Liver (tissue), 9 donors: ENCODE measurements around the gene PPM1E. TPM values are rescaled to one million over a fixed set of nuclear protein-coding genes. Genes with fewer than 3 reads are reported as not detected.

Source experiments
- DNase-seq: peaks from one replicate; pipeline ENCODE4 v3.0.0-alpha.2; 2017; ENCODE audit warnings: low spot score
- H3K27ac ChIP-seq, 2 donors: one replicate each; pipeline ENCODE4 v1.7.0; 2013; ENCODE audit warnings: inconsistent platforms in 2 of 2, low read length in 2 of 2, control low read depth in 1 of 2, low read depth in 1 of 2, mild to moderate bottlenecking in 1 of 2
- H3K27me3 ChIP-seq, 4 donors: one replicate each; pipeline versions ENCODE4 v1.6.1 to v1.7.0; 2013; ENCODE audit warnings: low read length in 3 of 4, inconsistent platforms in 1 of 4, mild to moderate bottlenecking in 1 of 4, moderate library complexity in 1 of 4; ENCODE audit not compliant: control insufficient read depth in 4 of 4, insufficient read depth in 4 of 4
- H3K36me3 ChIP-seq, 4 donors: one replicate each; pipeline versions ENCODE4 v1.6.1 to v1.7.0; 2013; ENCODE audit warnings: low read length in 3 of 4, mild to moderate bottlenecking in 3 of 4, low read depth in 1 of 4, moderate library complexity in 1 of 4; ENCODE audit not compliant: control insufficient read depth in 4 of 4, insufficient read depth in 3 of 4
- H3K4me1 ChIP-seq, 4 donors: one replicate each; pipeline versions ENCODE4 v1.6.1 to v1.7.0; 2013; ENCODE audit warnings: low read length in 3 of 4, mild to moderate bottlenecking in 3 of 4, moderate library complexity in 1 of 4; ENCODE audit not compliant: control insufficient read depth in 4 of 4, insufficient read depth in 4 of 4
- H3K4me3 ChIP-seq, 3 donors: one replicate each; pipeline versions ENCODE4 v1.6.1 to v1.7.0; 2013; ENCODE audit warnings: low read length in 3 of 3, control low read depth in 1 of 3, low read depth in 1 of 3, mild to moderate bottlenecking in 1 of 3
- H3K9ac ChIP-seq, 2 donors: one replicate each; pipeline ENCODE4 v1.7.0; 2013; ENCODE audit warnings: low read length in 2 of 2, mild to moderate bottlenecking in 2 of 2, moderate library complexity in 2 of 2, control low read depth in 1 of 2, low read depth in 1 of 2
- H3K9me3 ChIP-seq, 4 donors: one replicate each; pipeline versions ENCODE4 v1.6.1 to v1.7.0; 2013; ENCODE audit warnings: low read length in 3 of 4; ENCODE audit not compliant: control insufficient read depth in 4 of 4
- EGR1 ChIP-seq, 2 donors: IDR thresholded peaks; 2 replicates each; pipeline ENCODE4 v1.6.1; 2016 to 2018; ENCODE audit warnings: antibody characterized with exemption in 2 of 2, low read depth in 2 of 2
- FOXA1 ChIP-seq: IDR thresholded peaks from 2 replicates; pipeline ENCODE4 v1.6.1; 2016; ENCODE audit warnings: antibody characterized with exemption
- FOXA2 ChIP-seq: IDR thresholded peaks from 2 replicates; pipeline ENCODE4 v1.6.1; 2016; ENCODE audit warnings: antibody characterized with exemption
- GABPA ChIP-seq, 2 donors: IDR thresholded peaks in 1 of 2; conservative IDR thresholded peaks in 1 of 2; 2 replicates each; pipeline ENCODE4 v1.6.1; 2016; ENCODE audit warnings: antibody characterized with exemption in 2 of 2, mild to moderate bottlenecking in 1 of 2, moderate library complexity in 1 of 2
- HNF4A ChIP-seq, 2 donors: conservative IDR thresholded peaks; 2 replicates each; pipeline ENCODE4 v1.6.1; 2016; ENCODE audit warnings: antibody characterized with exemption in 2 of 2, mild to moderate bottlenecking in 2 of 2
- HNF4G ChIP-seq: IDR thresholded peaks from 2 replicates; pipeline ENCODE4 v1.6.1; 2016; ENCODE audit warnings: antibody characterized with exemption
- JUND ChIP-seq, 2 donors: IDR thresholded peaks; 2 replicates each; pipeline ENCODE4 v1.6.1; 2016; ENCODE audit warnings: antibody characterized with exemption in 2 of 2
- NR2F2 ChIP-seq: IDR thresholded peaks from 2 replicates; pipeline ENCODE4 v1.6.1; 2016; ENCODE audit warnings: antibody characterized with exemption
- RAD21 ChIP-seq, 2 donors: IDR thresholded peaks; 2 replicates each; pipeline ENCODE4 v1.6.1; 2016; ENCODE audit warnings: antibody characterized with exemption in 2 of 2, mild to moderate bottlenecking in 2 of 2
- RXRA ChIP-seq, 2 donors: IDR thresholded peaks; 2 replicates each; pipeline ENCODE4 v1.6.1; 2017 to 2018; ENCODE audit warnings: antibody characterized with exemption in 2 of 2, mild to moderate bottlenecking in 1 of 2
- SP1 ChIP-seq: IDR thresholded peaks from 2 replicates; pipeline ENCODE4 v1.6.1; 2018; ENCODE audit warnings: antibody characterized with exemption, mild to moderate bottlenecking
- YY1 ChIP-seq: IDR thresholded peaks from 2 replicates; pipeline ENCODE4 v1.6.1; 2016; ENCODE audit warnings: antibody characterized with exemption, mild to moderate bottlenecking
- WGBS: extraction: QIAGEN DNeasy Blood & Tissue Kit; methylation state at CpG from one replicate; pipeline ENCODE4 v1.1.7; 2013; 5-methylcytosine and 5-hydroxymethylcytosine counted together
- polyA plus RNA-seq, 2 donors: library from polyadenylated mRNA; stranded (reverse) in 1 of 2; unstranded in 1 of 2; fragments of 200-250 nt in 1 of 2; fragments of >200 nt in 1 of 2; fragmentation: Nextera tagmentation in 1 of 2; extraction: Ambion mirVana in 1 of 2; gene quantifications; one replicate each; pipeline versions ENCODE4 v1.2.1 to v1.2.3, GENCODE V29; 2013 to 2015
- total RNA-seq, 2 donors: library from RNA; depleted of rRNA; stranded (reverse); fragments of >200 nt; gene quantifications; one replicate each; pipeline ENCODE4 v1.2.3, GENCODE V29; 2014
- TF ChIP-seq, protein P1 (sequence below): IDR thresholded peaks from 2 replicates; pipeline ENCODE4 v1.6.1; 2016; ENCODE audit warnings: antibody characterized with exemption
- TF ChIP-seq, protein P2 (sequence below): IDR thresholded peaks from 2 replicates; pipeline ENCODE4 v1.6.1; 2016; ENCODE audit warnings: antibody characterized with exemption, mild to moderate bottlenecking
- TF ChIP-seq, protein P3 (sequence below): IDR thresholded peaks from 2 replicates; pipeline ENCODE4 v1.6.1; 2016; ENCODE audit warnings: antibody characterized with exemption
- TF ChIP-seq, protein P4 (sequence below): fragments of 150-350 bp; IDR thresholded peaks from 2 replicates; pipeline ENCODE4 v1.5.1; 2017; ENCODE audit warnings: improper control_type of control experiment, low read depth, low read length; ENCODE audit not compliant: missing input control
- TF ChIP-seq, protein P5 (sequence below): IDR thresholded peaks from 2 replicates; pipeline ENCODE4 v1.6.1; 2016; ENCODE audit warnings: antibody characterized with exemption
- donor health status: healthy.
- donor health status: healthy.
- donor health status: healthy.
- donor health status: healthy.
- donor health status: healthy.

Gene PPM1E
- total and polyA plus RNA-seq, 4 donors: 0.25 to 0.61 (median 0.50) TPM; not detected in 1

DNA sequence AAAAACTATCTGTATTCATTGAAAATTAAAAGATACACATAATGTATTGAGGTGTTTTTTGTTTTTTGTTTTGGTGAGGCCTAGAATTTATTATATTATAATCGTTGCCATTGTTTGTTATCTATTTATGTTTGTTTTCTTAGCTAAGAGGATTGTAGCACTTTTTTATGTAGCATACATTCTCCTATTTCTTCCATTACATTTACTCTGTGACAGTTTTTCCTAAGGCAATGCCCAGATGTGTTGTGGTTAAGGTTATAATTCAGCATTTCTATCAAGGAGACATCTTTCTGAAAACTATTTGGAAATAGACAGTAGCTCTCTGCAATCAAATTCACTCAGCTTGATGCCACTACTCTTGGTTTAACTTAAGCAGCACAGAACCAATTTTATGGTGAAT lies 161.6 kb downstream of the PPM1E start:
- TF ChIP-seq EGR1 (IDR thresholded peaks at IDR 0.05; ENCODE audit: low read depth in 2 of 2) (no peak), FOXA1 (no peak), FOXA2 (no peak), YY1 (no peak), RXRA (IDR thresholded peaks at IDR 0.05) (no peak), NR2F2 (no peak), GABPA (IDR thresholded peaks at IDR 0.05 in 1 of 2, conservative IDR thresholded peaks at IDR 0.05 in 1 of 2) (no peak), HNF4A (conservative IDR thresholded peaks at IDR 0.05) (no peak), SP1 (no peak)
- TF ChIP-seq, protein P1, sequence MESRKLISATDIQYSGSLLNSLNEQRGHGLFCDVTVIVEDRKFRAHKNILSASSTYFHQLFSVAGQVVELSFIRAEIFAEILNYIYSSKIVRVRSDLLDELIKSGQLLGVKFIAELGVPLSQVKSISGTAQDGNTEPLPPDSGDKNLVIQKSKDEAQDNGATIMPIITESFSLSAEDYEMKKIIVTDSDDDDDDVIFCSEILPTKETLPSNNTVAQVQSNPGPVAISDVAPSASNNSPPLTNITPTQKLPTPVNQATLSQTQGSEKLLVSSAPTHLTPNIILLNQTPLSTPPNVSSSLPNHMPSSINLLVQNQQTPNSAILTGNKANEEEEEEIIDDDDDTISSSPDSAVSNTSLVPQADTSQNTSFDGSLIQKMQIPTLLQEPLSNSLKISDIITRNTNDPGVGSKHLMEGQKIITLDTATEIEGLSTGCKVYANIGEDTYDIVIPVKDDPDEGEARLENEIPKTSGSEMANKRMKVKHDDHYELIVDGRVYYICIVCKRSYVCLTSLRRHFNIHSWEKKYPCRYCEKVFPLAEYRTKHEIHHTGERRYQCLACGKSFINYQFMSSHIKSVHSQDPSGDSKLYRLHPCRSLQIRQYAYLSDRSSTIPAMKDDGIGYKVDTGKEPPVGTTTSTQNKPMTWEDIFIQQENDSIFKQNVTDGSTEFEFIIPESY: no peak
- TF ChIP-seq, protein P2, sequence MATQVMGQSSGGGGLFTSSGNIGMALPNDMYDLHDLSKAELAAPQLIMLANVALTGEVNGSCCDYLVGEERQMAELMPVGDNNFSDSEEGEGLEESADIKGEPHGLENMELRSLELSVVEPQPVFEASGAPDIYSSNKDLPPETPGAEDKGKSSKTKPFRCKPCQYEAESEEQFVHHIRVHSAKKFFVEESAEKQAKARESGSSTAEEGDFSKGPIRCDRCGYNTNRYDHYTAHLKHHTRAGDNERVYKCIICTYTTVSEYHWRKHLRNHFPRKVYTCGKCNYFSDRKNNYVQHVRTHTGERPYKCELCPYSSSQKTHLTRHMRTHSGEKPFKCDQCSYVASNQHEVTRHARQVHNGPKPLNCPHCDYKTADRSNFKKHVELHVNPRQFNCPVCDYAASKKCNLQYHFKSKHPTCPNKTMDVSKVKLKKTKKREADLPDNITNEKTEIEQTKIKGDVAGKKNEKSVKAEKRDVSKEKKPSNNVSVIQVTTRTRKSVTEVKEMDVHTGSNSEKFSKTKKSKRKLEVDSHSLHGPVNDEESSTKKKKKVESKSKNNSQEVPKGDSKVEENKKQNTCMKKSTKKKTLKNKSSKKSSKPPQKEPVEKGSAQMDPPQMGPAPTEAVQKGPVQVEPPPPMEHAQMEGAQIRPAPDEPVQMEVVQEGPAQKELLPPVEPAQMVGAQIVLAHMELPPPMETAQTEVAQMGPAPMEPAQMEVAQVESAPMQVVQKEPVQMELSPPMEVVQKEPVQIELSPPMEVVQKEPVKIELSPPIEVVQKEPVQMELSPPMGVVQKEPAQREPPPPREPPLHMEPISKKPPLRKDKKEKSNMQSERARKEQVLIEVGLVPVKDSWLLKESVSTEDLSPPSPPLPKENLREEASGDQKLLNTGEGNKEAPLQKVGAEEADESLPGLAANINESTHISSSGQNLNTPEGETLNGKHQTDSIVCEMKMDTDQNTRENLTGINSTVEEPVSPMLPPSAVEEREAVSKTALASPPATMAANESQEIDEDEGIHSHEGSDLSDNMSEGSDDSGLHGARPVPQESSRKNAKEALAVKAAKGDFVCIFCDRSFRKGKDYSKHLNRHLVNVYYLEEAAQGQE: no peak
- TF ChIP-seq, protein P3, sequence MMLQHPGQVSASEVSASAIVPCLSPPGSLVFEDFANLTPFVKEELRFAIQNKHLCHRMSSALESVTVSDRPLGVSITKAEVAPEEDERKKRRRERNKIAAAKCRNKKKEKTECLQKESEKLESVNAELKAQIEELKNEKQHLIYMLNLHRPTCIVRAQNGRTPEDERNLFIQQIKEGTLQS: no peak
- TF ChIP-seq, protein P4, sequence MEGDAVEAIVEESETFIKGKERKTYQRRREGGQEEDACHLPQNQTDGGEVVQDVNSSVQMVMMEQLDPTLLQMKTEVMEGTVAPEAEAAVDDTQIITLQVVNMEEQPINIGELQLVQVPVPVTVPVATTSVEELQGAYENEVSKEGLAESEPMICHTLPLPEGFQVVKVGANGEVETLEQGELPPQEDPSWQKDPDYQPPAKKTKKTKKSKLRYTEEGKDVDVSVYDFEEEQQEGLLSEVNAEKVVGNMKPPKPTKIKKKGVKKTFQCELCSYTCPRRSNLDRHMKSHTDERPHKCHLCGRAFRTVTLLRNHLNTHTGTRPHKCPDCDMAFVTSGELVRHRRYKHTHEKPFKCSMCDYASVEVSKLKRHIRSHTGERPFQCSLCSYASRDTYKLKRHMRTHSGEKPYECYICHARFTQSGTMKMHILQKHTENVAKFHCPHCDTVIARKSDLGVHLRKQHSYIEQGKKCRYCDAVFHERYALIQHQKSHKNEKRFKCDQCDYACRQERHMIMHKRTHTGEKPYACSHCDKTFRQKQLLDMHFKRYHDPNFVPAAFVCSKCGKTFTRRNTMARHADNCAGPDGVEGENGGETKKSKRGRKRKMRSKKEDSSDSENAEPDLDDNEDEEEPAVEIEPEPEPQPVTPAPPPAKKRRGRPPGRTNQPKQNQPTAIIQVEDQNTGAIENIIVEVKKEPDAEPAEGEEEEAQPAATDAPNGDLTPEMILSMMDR: no peak
- Histone ChIP-seq H3K27ac (no peak overlapping the region), H3K4me3 (no peak overlapping the region), H3K9me3 (peaks cover 0 to 5% (median under 1%) of the 10 kb centered on the region in 4 donors), H3K36me3 (no peaks in the 10 kb centered on the region), H3K9ac (no peak overlapping the region), H3K4me1 (peaks cover 0 to 10% (median under 1%) of the 10 kb centered on the region in 4 donors), H3K27me3 (no peaks in the 10 kb centered on the region)
- DNase-seq: no peak
- 79% methylated on average over 1 of the region's 1 CpG for WGBS

DNA sequence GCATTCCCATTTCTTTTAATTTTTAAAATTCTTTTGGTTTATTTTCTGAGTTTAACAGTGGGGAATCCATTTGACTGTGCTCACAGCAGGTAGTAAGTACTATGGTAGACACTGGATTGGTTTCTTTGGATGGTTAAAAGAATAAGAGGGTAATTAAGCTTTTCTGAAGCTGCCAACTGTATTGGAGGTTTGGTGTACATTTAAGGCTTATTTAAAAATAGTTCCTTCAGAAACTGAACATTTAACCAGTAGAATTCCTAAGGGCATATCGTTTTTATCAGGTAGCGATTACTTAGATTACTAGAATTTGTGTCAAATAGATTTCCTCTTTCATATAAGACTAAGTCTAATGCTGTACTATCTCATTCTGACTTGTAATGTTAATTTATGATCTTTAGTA lies 162.4 kb downstream of the PPM1E start:
- Histone ChIP-seq H3K4me3 (no peak overlapping the region), H3K36me3 (no peaks in the 10 kb centered on the region), H3K27ac (no peak overlapping the region), H3K27me3 (no peaks in the 10 kb centered on the region), H3K9me3 (no peaks in the 10 kb centered on the region), H3K9ac (no peak overlapping the region), H3K4me1 (peaks cover 0 to 10% (median under 1%) of the 10 kb centered on the region in 4 donors)
- WGBS: 79% methylated on average over 2 of the region's 2 CpGs
- DNase-seq: no peak
- TF ChIP-seq, protein P5, sequence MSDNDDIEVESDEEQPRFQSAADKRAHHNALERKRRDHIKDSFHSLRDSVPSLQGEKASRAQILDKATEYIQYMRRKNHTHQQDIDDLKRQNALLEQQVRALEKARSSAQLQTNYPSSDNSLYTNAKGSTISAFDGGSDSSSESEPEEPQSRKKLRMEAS: no peak
- TF ChIP-seq, protein P4: no peak
- TF ChIP-seq FOXA1 (no peak), NR2F2 (no peak), EGR1 (IDR thresholded peaks at IDR 0.05; ENCODE audit: low read depth in 2 of 2) (no peak), GABPA (IDR thresholded peaks at IDR 0.05 in 1 of 2, conservative IDR thresholded peaks at IDR 0.05 in 1 of 2) (no peak), RAD21 (IDR thresholded peaks at IDR 0.05) (no peak), YY1 (no peak), FOXA2 (no peak), JUND (IDR thresholded peaks at IDR 0.05) (no peak), HNF4G (no peak), RXRA (IDR thresholded peaks at IDR 0.05) (no peak), HNF4A (conservative IDR thresholded peaks at IDR 0.05) (no peak)
- TF ChIP-seq, protein P2: no peak
- TF ChIP-seq, protein P3: no peak
